Measurements from ENCODE around the gene PRKAG2.

The PRKAG2 gene

DNA sequence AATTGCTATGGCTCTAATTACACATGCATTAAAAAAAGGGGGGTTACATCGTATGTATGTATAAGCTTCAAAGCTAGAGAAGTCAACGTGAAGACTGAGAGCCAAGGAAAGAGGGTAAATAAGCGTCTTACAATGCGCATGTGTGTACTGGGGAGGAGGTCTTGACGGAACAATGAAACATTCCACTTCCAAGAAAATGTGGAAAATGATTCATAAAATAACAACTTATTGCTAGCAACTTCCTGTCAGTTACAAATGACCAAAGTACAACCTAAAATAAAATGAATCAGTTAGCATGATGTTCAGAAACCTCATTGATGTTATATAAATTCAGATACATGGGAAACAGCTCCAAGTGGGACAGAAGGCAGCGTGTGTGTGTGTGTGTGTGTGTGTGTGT, 253.1 kb downstream of the PRKAG2 start:
- DNase-seq (ENCODE audit: low read depth) = no peak

DNA sequence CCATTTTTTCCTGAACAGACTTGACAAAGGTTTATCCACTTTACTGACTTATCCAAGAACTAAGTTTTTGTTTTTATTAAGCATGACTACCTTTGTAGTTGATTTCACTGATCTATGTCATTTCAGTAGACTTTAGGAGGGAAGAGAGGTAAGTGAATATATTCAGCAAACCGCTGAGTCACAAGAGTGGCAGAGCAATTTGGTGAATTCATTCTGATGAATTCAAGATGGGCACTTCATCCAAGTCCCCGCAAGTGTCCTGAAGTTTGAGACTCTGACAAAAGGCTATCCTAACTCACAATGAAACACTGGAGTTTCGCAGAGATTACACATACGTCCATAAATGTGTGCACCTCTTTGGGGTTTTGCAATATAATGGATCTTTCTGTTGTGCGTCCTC, 255.0 kb downstream of the PRKAG2 start:
- DNase-seq (ENCODE audit: low read depth) = no peak

DNA sequence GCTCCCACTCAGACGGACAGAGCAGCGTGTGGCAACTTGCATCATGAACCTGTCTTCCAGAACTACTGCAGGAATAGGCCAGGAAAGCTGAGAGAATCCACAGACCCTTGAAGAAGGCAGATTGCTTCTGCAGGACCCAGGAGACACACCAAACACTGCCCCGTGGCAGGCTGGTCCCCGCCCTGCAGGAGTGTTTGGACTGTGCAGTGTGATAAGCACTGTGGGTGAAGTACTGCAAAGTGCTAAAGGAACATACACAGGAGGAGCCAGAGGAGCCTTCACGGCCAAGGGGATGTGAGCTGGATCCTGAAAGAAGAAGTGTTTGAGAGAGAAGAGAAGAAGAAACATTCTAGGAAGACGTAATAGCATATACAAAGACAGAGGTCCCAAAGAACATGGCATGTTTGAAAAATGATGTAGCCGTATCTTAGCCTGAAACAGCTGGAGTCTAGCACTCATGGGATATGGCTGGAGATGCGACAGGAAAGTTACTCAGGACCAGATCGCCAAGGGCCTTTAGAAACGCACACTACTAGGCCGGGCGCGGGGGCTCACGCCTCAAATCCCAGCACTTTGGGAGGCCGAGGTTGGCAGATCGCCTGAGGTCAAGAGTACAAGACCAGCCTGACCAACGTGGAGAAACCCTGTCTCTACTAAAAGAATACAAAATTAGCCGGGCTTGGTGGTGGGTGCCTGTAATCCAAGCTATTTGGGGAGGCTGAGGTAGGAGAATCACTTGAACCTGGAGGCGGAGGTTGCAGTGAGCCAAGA, 260.3 kb downstream of the PRKAG2 start:
- no peak for DNase-seq (ENCODE audit: low read depth)

DNA sequence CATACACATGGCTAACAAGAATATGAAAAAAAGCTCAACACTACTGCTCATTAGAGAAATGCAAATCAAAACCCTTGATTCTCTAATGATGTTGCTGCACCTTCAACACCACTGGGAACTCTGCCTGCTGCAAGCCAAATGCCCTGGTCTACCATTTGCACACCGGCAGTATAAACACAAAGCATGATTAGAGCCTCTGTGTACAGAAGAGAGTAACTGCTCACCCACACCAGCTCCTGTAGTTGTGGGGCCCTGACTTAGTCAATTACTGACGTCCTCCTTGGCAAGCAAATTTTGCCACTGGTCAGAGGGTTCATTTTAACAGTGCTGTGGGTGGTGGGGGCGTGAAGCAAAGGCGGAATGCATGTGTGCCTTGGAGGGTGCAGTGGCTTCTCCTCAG, 261.1 kb downstream of the PRKAG2 start:
- no peak for DNase-seq (ENCODE audit: low read depth)

DNA sequence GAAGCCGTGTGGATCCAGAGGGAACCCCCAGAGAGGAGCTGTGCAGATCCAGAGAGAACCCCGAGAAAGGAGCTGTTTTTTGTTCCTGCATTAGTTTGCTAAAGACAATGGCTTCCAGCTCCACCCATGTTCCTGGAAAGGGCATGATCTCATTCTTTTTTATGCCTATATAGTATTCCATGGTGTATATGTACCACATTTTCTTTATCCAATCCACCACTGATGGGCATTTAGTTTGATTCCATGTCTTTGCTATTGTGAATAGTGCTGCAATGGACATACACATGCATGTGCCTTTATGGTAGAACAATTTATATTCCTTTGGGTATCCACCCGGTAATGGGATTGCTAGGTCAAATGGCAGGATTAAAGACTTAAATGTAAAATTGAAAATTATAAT, 261.9 kb downstream of the PRKAG2 start:
- no peak for DNase-seq (ENCODE audit: low read depth)

DNA sequence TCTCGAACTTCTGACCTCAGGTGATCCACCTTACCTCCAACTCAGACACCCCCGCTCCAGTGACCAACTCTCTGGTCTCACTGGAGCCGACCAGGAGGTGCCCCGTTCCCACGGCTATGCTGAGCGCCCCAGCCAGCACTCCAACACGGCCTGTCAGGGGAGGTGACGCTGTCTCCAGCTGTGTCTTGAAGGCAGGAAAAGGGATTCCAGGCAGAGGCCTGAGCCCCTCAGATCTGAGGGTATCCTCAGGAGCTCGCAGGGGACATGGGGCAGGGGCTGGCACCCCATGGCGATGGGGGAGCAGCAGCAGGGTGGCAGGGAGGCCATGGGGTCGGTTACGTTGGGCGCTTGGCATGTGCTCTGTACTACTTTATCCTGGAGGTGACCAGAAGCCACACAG, 262.9 kb downstream of the PRKAG2 start:
- DNase-seq (ENCODE audit: low read depth) = no peak

DNA sequence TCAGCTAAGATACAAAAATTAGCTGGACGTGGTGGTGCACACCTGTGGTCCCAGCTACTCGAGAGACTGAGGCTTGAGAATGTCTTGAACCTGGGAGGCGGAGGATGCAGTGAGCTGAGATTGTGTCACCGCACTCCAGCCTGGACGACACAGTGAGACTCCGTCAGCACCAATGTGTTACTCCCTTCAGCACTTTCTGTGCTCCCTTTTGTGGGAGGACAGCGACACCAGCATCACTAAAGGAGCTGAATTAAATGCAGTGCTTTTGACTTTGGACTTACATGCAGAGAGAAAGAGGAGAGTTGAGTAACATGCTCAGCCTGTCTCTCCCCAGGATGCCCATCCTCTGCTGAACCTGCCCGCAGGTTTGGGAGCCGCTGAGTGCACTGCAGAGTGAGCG, 265.0 kb downstream of the PRKAG2 start:
- no peak for DNase-seq (ENCODE audit: low read depth)

DNA sequence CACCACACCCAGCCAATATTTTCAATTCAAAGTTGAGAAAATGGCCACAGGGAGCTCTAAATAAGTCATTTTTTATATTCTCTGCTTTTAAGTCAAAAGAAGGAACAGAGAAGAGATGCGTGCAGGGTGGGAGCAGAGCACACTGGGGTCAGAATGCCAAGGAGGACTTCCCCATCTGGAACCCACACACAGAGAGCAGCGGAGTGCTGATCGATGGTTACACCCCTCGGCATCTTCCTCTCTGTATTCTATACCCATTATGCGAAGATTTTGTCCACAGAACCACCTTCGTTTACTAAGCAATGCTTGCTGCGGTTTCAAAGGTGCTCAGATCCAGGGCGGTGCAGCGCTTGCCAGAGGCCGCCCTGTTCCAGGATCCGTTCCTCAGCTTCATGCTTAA, 265.9 kb downstream of the PRKAG2 start:
- no peak for DNase-seq (ENCODE audit: low read depth)

DNA sequence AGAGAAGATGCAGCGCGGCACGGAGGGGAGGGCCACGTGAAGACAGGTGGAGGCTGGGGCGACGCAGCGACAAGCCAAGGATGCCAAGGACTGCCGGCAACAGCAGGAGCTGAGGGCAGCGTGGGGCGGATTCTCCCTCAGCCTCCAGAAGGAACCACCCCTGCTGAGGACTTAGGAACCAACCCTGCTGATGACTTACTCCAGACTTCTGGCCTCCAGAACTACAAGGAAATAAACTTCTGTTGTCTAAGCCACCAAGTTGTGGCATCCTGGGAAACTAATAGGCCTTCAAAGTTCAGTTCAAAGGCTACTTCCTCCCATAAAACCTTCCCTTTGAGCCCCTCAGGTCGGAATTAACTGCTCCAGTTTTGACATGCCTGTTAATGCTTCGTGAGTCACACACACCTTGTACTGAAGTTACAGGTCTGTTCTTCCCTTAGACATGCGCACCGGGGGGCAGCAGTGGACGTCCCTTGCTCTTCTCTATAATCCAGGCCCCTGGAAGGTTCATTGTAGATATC, 268.8 kb downstream of the PRKAG2 start:
- no peak for DNase-seq (ENCODE audit: low read depth)

DNA sequence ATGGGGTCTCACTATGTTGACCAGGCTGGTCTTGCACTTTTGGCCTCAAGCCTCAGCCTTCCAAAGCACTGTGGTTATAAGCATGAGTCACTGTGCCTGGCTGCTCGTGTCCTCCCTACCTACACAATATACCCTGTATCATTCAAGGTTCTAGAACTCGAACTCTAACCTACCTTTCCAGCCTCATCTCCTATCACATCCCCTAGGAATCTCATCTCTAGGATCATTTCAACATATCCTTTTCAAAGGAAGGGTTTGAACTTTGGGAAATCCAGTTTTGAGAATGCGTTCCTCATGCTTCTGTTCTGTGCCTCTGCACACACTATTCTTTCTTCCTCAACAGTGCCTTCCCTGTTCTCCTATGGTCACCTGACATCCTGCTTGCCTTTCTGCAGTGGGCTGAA, 269.4 kb downstream of the PRKAG2 start:
- no peak for DNase-seq (ENCODE audit: low read depth)

DNA sequence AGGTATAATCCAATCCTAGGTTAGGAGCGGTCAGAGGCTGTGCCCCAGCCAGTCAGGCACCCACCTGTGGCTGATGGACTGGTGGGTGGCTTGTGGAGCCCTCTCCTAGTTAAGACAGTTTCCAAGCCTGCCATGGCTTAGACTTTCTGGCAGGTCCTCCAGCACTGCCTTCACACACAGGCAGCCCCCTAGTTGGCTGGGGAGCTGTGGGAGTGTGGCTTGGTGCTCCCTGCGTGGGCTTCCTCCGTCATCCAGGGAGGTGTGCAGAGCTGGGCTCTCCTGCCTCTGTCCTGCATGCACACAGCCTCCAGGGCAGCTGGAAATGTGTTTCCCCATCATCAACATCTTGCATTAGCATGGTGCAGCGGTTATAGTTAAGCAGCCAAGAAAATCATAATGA, 273.0 kb downstream of the PRKAG2 start:
- no peak for DNase-seq (ENCODE audit: low read depth)

DNA sequence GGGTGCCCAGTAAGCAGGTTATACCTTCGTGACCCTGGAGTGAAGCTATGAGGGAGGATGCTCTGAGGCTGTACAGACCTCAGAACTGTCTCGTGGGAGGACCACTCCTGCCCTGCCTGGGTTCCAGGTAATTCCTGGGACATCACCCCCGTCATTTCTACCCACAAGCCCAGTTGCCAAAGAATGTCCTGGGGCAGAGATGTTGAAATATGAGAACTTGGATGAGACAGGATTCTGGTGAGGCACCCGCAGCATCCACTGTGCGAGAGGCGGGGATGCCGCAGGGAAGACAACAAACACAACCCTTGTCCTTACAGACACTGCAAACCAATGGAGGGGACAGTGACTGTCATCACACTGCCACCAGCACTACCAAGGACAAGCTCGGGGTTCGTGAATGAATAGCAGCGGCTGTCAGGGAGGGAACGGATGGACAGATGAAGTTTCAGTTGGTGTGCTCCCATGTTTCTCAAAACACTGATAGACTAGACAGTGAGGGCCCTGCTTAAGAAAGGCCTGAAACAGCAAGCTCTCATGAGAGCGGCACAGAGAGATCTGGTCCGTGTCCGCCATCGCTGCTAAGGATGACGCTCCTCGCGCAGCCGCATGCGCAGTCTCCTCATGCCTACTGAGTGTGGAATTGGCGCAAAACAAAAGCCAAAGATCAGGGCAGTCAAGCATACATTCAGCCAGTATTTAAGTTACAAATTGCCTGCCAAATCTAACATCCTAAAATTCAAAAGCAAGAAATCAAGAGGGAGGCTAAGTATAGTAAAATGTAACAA, 275.2 kb downstream of the PRKAG2 start:
- DNase-seq (ENCODE audit: low read depth) = no peak

DNA sequence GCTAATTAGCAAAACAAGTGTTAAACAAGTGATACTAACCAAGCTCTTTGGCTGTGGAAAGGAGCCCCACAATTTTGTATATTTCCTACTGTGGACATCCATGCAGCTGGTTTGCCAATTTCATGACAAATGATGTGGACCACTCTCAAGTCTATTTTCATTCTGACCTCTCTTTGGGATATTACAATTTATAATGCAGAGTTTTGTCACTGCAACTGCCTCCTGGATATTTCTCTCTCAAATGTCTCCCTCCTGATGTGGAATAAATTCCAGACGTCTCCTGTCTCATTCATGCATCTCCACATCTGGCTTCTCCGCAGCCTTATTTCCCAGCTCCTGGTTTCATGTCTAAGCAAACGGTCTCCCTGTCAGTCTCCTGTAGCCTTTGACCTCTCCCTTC, 276.6 kb downstream of the PRKAG2 start:
- DNase-seq (ENCODE audit: low read depth) = no peak

DNA sequence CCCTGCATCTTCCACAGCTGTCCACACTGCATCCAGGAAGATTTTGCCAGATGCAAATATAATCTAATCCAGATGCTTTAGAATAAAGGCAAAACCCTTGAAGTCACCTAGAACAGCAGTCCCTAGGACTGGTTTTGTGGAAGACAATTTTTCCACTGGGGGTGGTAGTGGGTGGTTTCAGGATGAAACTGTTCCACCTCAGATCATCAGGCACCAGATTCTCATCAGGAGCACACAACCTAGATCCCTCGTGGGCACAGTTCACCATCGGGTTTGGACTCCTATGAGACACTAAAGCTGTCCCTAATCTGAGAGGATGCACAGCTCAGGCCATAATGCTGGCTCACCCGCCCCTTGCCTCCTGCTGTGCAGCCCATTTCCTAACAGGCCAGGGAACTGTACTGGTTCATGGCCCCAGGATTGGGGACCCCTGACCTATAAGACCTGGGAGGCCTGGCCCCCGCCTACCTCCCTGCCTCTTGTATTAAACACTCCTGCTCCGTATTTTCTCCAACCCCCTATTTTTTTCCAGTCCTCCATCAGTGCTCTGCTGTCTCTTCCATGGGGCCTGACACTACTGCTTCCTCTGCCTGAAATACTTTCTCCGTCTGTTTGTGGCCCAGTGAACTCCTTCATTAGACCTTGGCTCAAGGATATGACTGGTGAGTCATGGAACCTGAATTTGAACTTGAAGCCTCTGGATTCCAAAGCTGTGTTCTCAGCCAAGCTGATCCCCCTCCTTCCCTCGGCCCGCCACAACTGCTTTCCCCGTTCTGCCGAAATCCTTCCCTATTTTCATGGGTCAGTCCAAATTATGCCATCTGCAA, 277.3 kb downstream of the PRKAG2 start:
- DNase-seq (ENCODE audit: low read depth) = no peak

DNA sequence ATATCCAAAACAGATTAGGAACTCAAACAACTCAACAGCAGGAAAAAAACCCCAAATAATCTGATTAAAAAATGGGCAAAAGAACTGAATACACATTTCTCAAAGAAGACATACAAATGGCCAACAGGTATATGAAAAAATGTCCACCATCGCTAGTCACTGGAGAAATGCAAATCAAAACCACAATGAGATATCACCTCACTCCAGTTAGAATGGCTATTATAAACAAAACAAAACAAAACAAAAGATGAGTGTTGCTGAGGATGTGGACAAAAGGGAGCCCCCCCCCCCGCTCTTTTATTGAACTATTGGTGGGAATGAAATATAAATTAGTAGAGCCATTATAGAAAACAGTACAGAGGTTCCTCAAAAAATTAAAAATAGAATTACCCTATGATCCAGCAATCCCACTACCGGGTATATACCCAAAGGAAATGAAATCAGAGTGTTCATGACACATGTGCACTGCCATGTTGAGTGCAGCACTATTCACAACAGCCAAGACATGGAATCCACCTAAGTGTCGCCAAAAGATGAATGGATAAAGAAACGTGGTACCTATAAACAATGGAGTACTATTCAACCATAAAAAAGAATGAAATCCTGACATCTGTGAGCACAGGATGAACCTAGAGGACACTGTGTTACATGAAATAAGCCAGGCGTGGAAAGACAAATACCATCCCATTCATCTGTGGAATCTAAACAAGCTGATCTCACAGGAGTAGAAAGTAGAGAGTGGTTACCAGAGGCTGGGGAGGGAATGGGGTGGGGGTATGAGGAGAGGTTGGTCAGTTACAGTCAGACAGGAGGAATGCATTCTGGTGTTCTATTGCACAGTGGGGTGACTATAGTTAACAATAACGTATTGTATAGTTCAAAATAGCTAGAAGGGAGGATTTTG, 279.1 kb downstream of the PRKAG2 start:
- DNase-seq (ENCODE audit: low read depth) = no peak

DNA sequence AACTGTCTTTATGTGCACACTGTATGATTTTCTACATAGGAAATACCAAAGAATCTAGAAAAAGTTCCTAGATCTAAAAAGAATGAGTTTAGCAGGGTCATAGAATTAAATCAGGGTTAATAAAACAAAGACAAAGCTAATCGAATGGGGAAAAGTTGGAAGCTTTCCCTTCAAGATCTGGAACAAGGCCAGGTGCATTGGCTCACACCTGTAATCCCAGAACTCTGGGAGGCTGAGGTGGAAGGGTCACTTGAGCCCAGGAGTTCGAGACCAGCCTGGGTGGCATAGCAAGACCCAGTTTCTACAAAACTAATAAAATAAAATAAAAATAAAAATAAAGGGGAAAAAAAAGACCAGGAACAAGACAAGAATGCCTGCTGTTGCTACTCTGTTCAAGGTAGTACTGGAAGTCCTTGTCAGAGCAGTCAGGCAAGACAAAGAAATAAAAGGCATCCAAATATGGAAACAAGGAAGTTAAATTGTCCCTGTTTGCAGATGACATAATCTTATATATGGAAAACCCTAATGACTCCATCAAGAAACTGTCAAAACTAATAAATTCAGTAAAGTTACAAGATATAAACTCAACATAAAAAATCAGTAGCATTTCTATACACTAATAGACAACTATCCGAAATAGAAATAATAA, 281.1 kb downstream of the PRKAG2 start:
- no peak for DNase-seq (ENCODE audit: low read depth)

DNA sequence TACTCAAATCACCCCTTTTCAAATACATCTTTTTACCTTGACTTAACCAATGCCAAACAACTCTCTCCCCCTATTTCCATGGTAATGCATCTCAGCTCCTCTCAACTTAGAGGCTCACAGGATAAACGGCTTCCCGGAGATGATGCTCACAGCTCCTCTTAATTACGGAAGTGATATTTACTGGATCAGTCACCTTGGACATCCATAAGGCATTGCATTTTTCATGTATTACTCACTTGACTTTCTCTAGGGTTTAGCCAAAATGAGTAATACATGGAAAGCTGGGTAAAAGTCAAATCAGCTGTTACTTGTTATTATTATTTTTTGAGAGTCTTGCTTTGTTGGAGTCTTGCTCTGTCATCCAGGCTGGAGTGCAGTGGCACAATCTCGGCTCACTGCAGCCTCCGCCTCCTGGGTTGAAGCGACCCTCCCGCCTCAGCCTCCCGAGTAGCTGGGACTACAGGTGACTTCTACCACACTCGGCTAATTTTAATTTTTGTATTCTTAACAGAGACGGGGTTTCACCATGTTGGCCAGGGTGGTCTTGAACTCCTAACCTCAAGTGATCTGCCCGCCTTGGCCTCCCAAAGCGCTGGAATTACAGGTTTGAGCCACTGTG, 283.9 kb downstream of the PRKAG2 start:
- DNase-seq (ENCODE audit: low read depth) = no peak

DNA sequence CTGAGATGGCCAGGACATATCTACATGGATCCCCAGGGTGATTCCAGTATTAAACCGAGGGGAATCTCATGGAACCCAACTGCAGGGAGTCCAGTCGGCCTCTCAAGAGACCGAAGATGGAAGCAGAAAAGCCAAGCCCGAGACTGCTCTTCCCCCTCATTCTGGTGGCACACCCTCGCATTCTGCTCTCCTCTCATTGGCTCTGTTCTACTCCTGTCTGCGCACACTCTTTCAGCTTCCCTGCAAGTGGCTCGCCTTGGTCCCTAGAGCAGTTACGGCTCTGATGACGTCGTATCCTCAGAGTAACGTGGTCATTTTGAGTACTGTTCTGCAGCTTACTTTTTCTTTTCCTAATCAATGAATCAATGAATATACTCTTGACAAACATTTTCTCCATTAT, 284.6 kb downstream of the PRKAG2 start:
- no peak for DNase-seq (ENCODE audit: low read depth)

DNA sequence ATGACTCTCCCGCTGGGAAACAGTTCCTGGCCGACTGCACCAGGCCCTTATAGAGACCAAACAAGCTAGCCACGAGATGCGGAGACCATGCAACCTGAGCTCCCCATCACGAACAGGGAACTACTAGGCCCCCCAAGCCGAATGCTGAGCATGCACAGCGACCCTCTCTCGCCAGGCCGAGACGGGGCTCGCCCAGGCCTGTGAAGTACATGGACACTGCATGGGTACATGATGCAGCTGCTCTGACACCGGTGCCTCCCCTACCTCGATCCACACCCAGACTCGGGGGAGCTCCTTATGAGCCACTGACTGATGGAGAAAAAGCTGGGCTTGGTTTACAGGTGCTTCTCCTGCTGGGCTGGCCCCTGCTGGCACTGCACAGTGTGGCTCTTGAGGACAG, 285.0 kb downstream of the PRKAG2 start:
- DNase-seq (ENCODE audit: low read depth) = no peak

Measured in T-helper 22 cell (primary cell).